WI38 (cell line): Measurements from ENCODE around the gene SPEG.

Experiments
- H3K4me3 ChIP-seq: 2 replicates; pipeline ENCODE4 v1.5.1; 2011; ENCODE audit warnings: low read depth, mild to moderate bottlenecking, control low read depth, low read length
- CTCF ChIP-seq: IDR thresholded peaks from 2 replicates; pipeline ENCODE4 v1.5.1; 2012; ENCODE audit warnings: low read depth, mild to moderate bottlenecking, control low read depth, low read length

Gene SPEG

GRCh38 chr2:219471476-219472371 lies 37.1 kb downstream of the SPEG start:
- no peak for TF ChIP-seq CTCF

GRCh38 chr2:219472629-219473187 lies 38.1 kb downstream of the SPEG start:
- H3K4me3 ChIP-seq: no peak overlapping the region
- no peak for TF ChIP-seq CTCF

More at GRCh38 chr2:219471476-219472371, 37.1 kb downstream of the SPEG start:
- no peak overlapping the region for H3K4me3 ChIP-seq

GRCh38 chr2:219473511-219473910 lies 38.9 kb downstream of the SPEG start:
- H3K4me3 ChIP-seq: no peak overlapping the region
- TF ChIP-seq CTCF: no peak

DNA sequence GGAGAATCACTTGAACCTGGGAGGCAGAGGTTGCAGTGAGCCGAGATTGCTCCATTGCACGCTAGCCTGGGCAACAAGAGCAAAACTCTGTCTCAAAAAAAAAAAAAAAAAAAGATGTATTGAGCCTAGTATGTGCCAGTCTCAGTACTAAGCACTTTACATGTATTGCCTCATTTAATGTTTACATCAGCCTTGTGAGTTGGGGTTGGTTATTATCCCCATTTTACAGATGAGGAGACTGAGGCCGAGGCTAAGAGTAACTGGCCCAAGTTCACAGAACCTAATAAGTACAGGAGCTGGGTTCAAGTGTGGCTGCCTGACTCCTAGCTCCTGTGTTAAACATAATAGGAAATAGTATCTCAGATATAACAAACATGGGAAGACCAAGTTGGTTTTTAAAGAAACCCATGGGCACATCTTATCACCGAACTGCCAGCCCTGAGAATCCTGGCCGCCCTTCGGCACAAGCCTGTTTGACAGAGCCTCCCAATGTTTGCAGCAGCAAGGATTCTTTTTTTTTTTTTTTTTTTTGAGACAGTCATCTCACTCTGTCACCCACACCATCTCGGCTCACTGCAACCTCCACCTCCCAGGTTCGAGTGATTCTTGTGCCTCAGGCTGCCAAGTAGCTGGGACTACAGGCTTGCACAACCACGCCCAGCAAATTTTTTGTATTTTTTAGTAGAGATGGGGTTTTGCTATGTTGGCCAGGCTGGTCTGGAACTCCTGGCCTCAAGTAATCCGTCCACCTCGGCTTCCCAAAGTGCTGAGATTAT lies 39.8 kb downstream of the SPEG start:
- TF ChIP-seq CTCF: no peak
- H3K4me3 ChIP-seq: no peak overlapping the region

- no peak overlapping the region for H3K4me3 ChIP-seq
- no peak for TF ChIP-seq CTCF
Measured at GRCh38 chr2:219475278-219475677, 40.6 kb downstream of the SPEG start.

DNA sequence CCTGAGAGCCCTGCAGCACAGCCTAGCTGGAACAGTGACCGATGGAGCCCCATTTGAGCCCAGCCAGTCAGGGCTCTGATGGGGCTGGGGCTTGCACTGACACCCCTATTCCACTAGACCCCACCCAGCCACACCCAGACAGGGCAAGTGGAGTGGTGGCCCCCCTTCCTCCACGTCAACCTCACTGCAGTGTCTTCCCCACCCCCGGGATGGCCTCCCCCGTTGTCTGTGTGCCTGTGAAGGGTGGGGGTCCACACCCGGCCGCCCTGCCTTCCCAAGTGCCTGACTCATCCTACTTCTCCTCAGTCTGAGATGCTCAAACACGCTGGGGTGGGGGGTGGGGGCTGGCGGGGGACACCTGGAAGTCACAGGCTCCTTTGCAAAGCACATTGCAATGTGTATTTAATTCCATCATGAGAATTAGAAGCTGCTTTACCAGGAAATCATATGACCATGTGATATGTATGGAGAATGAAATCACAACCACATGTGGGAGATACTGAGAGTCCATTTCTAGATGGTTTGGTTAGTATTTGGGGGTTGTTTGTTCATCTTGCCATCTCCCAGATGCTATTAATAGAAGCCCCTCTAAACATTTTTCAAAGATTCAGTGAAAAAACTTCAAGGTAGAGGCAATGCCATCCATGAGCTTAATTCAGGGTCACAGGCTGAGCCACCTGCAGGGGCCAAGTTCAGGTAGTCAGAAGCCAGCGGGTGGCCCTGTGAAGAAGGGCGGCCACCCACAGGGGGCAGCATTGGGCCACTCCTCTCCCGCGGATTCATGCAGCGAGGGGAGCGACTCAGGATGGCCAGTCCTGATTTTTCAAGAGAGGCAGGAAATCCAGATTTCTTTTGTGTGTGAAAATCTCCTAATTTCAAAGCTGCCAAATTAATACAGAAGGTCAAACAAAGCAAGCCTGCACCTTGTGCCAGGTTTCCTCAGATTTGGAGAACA lies 41.3 kb downstream of the SPEG start:
- peak; percentile 90 for TF ChIP-seq CTCF
- H3K4me3 ChIP-seq: no peak overlapping the region
